A549 (cell line): ENCODE data around the gene PLCH1. TPM values are rescaled to one million over a fixed set of nuclear protein-coding genes. Genes with fewer than 3 reads are reported as not detected.

Experiments used
- CBX2 ChIP-seq: fragments of 200-600 bp; sonication (generic); IDR thresholded peaks from 2 replicates; pipeline ENCODE4 v1.6.1; 2016; ENCODE audit warnings: low read depth, mild to moderate bottlenecking, borderline replicate concordance
- CBX8 ChIP-seq: fragments of 200-600 bp; sonication (generic); IDR thresholded peaks from 2 replicates; pipeline ENCODE4 v1.6.1; 2016
- CEBPB ChIP-seq, 2 experiments: fragments of >200 bp in 1 of 2; sonication (Bioruptor Twin) in 1 of 2; formaldehyde crosslinking in 1 of 2; IDR thresholded peaks; 2 replicates each; pipeline ENCODE4 v1.6.1; 2012 to 2016
- CHD4 ChIP-seq: fragments of 200-600 bp; sonication (generic); IDR thresholded peaks from 2 replicates; pipeline ENCODE4 v1.6.1; 2016; ENCODE audit warnings: antibody characterized with exemption, mild to moderate bottlenecking, borderline replicate concordance
- EP300 ChIP-seq, 2 experiments: fragments of >200 bp; sonication (Bioruptor Twin); formaldehyde crosslinking; IDR thresholded peaks; 2 replicates in 1 of 2; 3 replicates in 1 of 2; pipeline ENCODE4 v1.6.1; 2016 to 2017
- FOSL2 ChIP-seq, 2 experiments: fragments of 450-650 bp in 1 of 2; fragments of >200 bp in 1 of 2; sonication (Bioruptor Twin) in 1 of 2; formaldehyde crosslinking; IDR thresholded peaks; 2 replicates each; pipeline versions ENCODE4 v1.5.0 to v1.6.1; 2016 to 2020; ENCODE audit warnings: mild to moderate bottlenecking in 1 of 2, moderate library complexity in 1 of 2
- GATA3 ChIP-seq: IDR thresholded peaks from 2 replicates; pipeline ENCODE4 v1.6.1; 2012; ENCODE audit warnings: borderline replicate concordance
- HDAC2 ChIP-seq: fragments of 200-600 bp; sonication (generic); IDR thresholded peaks from 2 replicates; pipeline ENCODE4 v1.6.1; 2016
- HEYL ChIP-seq: fragments of 250-450 bp; sonication (Bioruptor Pico); IDR thresholded peaks from 2 replicates; pipeline ENCODE4 v1.8.0; 2021; ENCODE audit warnings: mild to moderate bottlenecking, moderate library complexity
- HOXB13 ChIP-seq: fragments of 250-450 bp; sonication (Bioruptor Pico); IDR thresholded peaks from 2 replicates; pipeline ENCODE4 v1.5.0; 2020; ENCODE audit warnings: low read depth, mild to moderate bottlenecking, moderate library complexity
- JUN ChIP-seq, 2 experiments: fragments of >200 bp; sonication (Bioruptor Twin); formaldehyde crosslinking; IDR thresholded peaks; 2 replicates in 1 of 2; 3 replicates in 1 of 2; pipeline ENCODE4 v1.6.1; 2016 to 2017
- JUNB ChIP-seq: fragments of >200 bp; sonication (Bioruptor Twin); formaldehyde crosslinking; IDR thresholded peaks from 2 replicates; pipeline ENCODE4 v1.6.1; 2016
- MAZ ChIP-seq: fragments of 150-350 bp; IDR thresholded peaks from 2 replicates; pipeline ENCODE4 v1.6.1; 2014; ENCODE audit warnings: antibody characterized with exemption, low read depth, low read length, borderline replicate concordance
- NFE2L2 ChIP-seq: fragments of 150-350 bp; conservative IDR thresholded peaks from 2 replicates; pipeline ENCODE4 v1.6.1; 2014; ENCODE audit warnings: low read length
- PHF8 ChIP-seq: fragments of 200-600 bp; sonication (generic); IDR thresholded peaks from 2 replicates; pipeline ENCODE4 v1.6.1; 2016; ENCODE audit warnings: low read depth, mild to moderate bottlenecking, antibody characterized with exemption, moderate library complexity, borderline replicate concordance
- RARB ChIP-seq: fragments of 250-450 bp; sonication (Bioruptor Pico); IDR thresholded peaks from 2 replicates; pipeline ENCODE4 v1.8.0; 2021; ENCODE audit warnings: mild to moderate bottlenecking, moderate library complexity
- RFX5 ChIP-seq: fragments of 450-650 bp; IDR thresholded peaks from 2 replicates; pipeline ENCODE4 v1.7.1; 2014; ENCODE audit warnings: antibody characterized with exemption, mild to moderate bottlenecking, moderate library complexity
- RNF2 ChIP-seq: fragments of 200-600 bp; sonication (generic); IDR thresholded peaks from 2 replicates; pipeline ENCODE4 v1.6.1; 2016; ENCODE audit warnings: low read depth, mild to moderate bottlenecking, antibody characterized with exemption, moderate library complexity, borderline replicate concordance
- SMC3 ChIP-seq: fragments of >200 bp; sonication (Bioruptor Twin); formaldehyde crosslinking; IDR thresholded peaks from 3 replicates; pipeline ENCODE4 v1.6.1; 2018; ENCODE audit warnings: inconsistent platforms
- ZFP36 ChIP-seq: fragments of 450-650 bp; IDR thresholded peaks from 2 replicates; pipeline ENCODE4 v1.6.1; 2014; ENCODE audit warnings: borderline replicate concordance; ENCODE audit not compliant: partially characterized antibody
- polyA plus RNA-seq, 4 experiments: library from polyadenylated mRNA; depleted of rRNA in 3 of 4; stranded (reverse); fragments of >200 nt; fragmentation: RNase III in 1 of 4; extraction: RNeasy Plus Mini Kit Qiagen cat#74134 plus additional on column Dnase treatment in 1 of 4; gene quantifications; 2 replicates in 3 of 4; 3 replicates in 1 of 4; pipeline ENCODE4 v1.2.3, GENCODE V29; 2011 to 2017
- TF ChIP-seq, protein P1 (sequence below): fragments of >200 bp; sonication (Bioruptor Twin); formaldehyde crosslinking; IDR thresholded peaks from 3 replicates; pipeline ENCODE4 v1.6.1; 2016
- TF ChIP-seq, protein P2 (sequence below): fragments of 250-450 bp; sonication (Bioruptor Pico); IDR thresholded peaks from 2 replicates; pipeline ENCODE4 v1.5.0; 2020; ENCODE audit warnings: low read depth, mild to moderate bottlenecking, moderate library complexity
- TF ChIP-seq, protein P3 (sequence below): fragments of 200-600 bp; sonication (generic); IDR thresholded peaks from 2 replicates; pipeline ENCODE4 v1.6.1; 2016; ENCODE audit warnings: antibody characterized with exemption, mild to moderate bottlenecking, moderate library complexity
- TF ChIP-seq, protein P4 (sequence below): fragments of 250-450 bp; sonication (Bioruptor Pico); IDR thresholded peaks from 2 replicates; pipeline ENCODE4 v1.5.0; 2021; ENCODE audit warnings: mild to moderate bottlenecking, moderate library complexity, borderline replicate concordance
- TF ChIP-seq, protein P5 (sequence below): IDR thresholded peaks from 2 replicates; pipeline ENCODE4 v1.6.1; 2012

The PLCH1 gene
- polyA plus RNA-seq, 2 of the 4 experiments (the other 2 are of a cell fraction) = 2.1 to 11.1 TPM

DNA sequence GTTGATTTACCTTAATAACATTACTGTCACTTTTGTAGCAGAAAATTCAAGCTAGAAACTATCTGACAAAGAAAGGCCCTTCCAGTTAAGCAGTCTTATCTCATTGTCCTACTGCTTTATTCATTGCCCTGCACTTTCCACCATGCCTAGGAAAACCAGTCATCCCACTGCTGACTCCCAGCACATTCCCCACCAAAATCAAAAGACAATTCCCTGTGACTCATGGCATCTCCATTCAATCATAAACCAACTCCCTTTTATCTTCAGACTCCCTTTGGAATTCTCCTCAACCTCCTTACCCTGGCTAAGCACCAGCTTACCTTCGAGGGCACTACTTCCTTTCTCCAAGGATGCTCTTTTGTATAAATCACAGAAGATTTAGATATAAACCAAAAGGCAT lies 184.3 kb downstream of the PLCH1 start (continued):
- TF ChIP-seq JUN (IDR thresholded peaks at IDR 0.05) = peak in 1 of 2 experiments; percentile 53; a peak in 1 of 5 replicates
- TF ChIP-seq JUNB = peak; percentile 51; the same call in 1 of the 2 replicates
- no peak for TF ChIP-seq RFX5
- TF ChIP-seq RARB (CRISPR knock-in tag) = no peak
- TF ChIP-seq RNF2 = no peak
- 0 out of 3 replicates have a peak, but pooled peaks have one; percentile 12 for TF ChIP-seq SMC3
- no peak for TF ChIP-seq CBX2
- TF ChIP-seq NFE2L2 = no peak
- peak; percentile 59 for TF ChIP-seq GATA3
- TF ChIP-seq CBX8 = no peak
- TF ChIP-seq HEYL (CRISPR knock-in tag) = no peak
- TF ChIP-seq, protein P1, sequence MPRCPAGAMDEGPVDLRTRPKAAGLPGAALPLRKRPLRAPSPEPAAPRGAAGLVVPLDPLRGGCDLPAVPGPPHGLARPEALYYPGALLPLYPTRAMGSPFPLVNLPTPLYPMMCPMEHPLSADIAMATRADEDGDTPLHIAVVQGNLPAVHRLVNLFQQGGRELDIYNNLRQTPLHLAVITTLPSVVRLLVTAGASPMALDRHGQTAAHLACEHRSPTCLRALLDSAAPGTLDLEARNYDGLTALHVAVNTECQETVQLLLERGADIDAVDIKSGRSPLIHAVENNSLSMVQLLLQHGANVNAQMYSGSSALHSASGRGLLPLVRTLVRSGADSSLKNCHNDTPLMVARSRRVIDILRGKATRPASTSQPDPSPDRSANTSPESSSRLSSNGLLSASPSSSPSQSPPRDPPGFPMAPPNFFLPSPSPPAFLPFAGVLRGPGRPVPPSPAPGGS = no peak
- TF ChIP-seq PHF8 = no peak
- TF ChIP-seq, protein P2, sequence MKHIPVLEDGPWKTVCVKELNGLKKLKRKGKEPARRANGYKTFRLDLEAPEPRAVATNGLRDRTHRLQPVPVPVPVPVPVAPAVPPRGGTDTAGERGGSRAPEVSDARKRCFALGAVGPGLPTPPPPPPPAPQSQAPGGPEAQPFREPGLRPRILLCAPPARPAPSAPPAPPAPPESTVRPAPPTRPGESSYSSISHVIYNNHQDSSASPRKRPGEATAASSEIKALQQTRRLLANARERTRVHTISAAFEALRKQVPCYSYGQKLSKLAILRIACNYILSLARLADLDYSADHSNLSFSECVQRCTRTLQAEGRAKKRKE (CRISPR knock-in tag) = no peak
- TF ChIP-seq, protein P3, sequence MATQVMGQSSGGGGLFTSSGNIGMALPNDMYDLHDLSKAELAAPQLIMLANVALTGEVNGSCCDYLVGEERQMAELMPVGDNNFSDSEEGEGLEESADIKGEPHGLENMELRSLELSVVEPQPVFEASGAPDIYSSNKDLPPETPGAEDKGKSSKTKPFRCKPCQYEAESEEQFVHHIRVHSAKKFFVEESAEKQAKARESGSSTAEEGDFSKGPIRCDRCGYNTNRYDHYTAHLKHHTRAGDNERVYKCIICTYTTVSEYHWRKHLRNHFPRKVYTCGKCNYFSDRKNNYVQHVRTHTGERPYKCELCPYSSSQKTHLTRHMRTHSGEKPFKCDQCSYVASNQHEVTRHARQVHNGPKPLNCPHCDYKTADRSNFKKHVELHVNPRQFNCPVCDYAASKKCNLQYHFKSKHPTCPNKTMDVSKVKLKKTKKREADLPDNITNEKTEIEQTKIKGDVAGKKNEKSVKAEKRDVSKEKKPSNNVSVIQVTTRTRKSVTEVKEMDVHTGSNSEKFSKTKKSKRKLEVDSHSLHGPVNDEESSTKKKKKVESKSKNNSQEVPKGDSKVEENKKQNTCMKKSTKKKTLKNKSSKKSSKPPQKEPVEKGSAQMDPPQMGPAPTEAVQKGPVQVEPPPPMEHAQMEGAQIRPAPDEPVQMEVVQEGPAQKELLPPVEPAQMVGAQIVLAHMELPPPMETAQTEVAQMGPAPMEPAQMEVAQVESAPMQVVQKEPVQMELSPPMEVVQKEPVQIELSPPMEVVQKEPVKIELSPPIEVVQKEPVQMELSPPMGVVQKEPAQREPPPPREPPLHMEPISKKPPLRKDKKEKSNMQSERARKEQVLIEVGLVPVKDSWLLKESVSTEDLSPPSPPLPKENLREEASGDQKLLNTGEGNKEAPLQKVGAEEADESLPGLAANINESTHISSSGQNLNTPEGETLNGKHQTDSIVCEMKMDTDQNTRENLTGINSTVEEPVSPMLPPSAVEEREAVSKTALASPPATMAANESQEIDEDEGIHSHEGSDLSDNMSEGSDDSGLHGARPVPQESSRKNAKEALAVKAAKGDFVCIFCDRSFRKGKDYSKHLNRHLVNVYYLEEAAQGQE = no peak
- TF ChIP-seq, protein P4, sequence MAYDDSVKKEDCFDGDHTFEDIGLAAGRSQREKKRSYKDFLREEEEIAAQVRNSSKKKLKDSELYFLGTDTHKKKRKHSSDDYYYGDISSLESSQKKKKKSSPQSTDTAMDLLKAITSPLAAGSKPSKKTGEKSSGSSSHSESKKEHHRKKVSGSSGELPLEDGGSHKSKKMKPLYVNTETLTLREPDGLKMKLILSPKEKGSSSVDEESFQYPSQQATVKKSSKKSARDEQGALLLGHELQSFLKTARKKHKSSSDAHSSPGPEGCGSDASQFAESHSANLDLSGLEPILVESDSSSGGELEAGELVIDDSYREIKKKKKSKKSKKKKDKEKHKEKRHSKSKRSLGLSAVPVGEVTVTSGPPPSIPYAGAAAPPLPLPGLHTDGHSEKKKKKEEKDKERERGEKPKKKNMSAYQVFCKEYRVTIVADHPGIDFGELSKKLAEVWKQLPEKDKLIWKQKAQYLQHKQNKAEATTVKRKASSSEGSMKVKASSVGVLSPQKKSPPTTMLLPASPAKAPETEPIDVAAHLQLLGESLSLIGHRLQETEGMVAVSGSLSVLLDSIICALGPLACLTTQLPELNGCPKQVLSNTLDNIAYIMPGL (CRISPR knock-in tag) = no peak
- no peak for TF ChIP-seq HOXB13 (CRISPR knock-in tag)
- TF ChIP-seq ZFP36 = no peak
- no peak for TF ChIP-seq CEBPB (IDR thresholded peaks at IDR 0.05)
- TF ChIP-seq CHD4 = no peak
- no peak for TF ChIP-seq HDAC2
- no peak for TF ChIP-seq MAZ
- TF ChIP-seq, protein P5, sequence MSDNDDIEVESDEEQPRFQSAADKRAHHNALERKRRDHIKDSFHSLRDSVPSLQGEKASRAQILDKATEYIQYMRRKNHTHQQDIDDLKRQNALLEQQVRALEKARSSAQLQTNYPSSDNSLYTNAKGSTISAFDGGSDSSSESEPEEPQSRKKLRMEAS = no peak; the same call in 1 of the 2 replicates
- peak in 1 of 2 experiments; percentile 40; a peak in 1 of 5 replicates for TF ChIP-seq EP300 (IDR thresholded peaks at IDR 0.05)
- TF ChIP-seq FOSL2 (IDR thresholded peaks at IDR 0.05) = peak; percentile 51; the same call in 1 of the 2 replicates
- peak; percentile 85 for TF ChIP-seq FOSL2 (CRISPR knock-in tag; IDR thresholded peaks at IDR 0.05)
- TF ChIP-seq, all 56 proteins: peak for 7
